ENCODE measurements around the gene RNF113B.

DNA sequence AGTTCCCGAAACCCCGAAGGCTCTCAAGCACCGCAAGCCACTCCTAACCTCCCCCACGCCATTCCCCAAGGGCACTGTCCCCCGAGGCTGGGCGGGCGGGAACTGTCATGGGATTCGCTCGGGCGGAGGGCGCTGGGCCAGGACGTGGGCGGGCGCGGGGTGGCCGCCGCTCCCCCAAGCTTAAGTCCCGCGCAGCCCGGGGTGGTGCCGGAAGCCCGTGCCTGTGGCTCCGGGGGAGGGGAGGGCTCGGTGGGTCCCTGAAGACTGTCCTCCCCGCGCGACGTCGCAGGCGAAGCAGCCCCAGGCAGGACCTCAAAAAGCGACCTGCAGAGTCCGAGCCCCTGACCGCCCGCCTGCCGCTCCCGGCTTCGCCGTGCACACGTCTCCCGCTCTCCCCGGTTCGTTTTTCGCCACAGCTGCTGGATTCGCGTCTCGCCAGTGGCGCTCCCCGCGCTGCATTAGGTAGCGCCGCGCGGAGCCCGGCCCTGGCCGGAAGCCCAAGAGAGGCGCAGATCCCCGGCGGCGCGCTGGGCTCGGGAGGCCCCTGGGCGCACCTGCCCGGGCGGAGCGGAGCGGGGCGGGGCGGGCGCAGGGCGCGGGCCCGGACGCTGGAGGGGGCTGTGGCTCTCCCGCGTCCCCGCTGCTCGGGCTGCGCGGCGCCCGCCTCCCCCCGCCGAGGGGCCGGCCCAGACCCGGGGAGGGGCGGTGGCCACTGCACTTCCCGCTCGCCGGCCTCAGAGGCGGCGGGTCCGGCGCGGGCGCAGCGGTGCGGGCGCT lies 34.5 kb downstream of the RNF113B start, which contains the start of gene FARP1:
- TF ChIP-seq, protein P1, sequence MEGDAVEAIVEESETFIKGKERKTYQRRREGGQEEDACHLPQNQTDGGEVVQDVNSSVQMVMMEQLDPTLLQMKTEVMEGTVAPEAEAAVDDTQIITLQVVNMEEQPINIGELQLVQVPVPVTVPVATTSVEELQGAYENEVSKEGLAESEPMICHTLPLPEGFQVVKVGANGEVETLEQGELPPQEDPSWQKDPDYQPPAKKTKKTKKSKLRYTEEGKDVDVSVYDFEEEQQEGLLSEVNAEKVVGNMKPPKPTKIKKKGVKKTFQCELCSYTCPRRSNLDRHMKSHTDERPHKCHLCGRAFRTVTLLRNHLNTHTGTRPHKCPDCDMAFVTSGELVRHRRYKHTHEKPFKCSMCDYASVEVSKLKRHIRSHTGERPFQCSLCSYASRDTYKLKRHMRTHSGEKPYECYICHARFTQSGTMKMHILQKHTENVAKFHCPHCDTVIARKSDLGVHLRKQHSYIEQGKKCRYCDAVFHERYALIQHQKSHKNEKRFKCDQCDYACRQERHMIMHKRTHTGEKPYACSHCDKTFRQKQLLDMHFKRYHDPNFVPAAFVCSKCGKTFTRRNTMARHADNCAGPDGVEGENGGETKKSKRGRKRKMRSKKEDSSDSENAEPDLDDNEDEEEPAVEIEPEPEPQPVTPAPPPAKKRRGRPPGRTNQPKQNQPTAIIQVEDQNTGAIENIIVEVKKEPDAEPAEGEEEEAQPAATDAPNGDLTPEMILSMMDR (IDR thresholded peaks at IDR 0.05; ENCODE audit: low read depth, low read length, missing input control), result peak; percentile 67
- TF ChIP-seq RXRA (IDR thresholded peaks at IDR 0.05) (no peak), SP1 (IDR thresholded peaks at IDR 0.05) (no peak), GABPA (IDR thresholded peaks at IDR 0.05 in 1 of 2, conservative IDR thresholded peaks at IDR 0.05 in 1 of 2) (no peak), TAF1 (conservative IDR thresholded peaks at IDR 0.05) (no peak), JUND (IDR thresholded peaks at IDR 0.05) (no peak), RAD21 (IDR thresholded peaks at IDR 0.05) (no peak), YY1 (IDR thresholded peaks at IDR 0.05) (no peak)
- TF ChIP-seq, protein P2, sequence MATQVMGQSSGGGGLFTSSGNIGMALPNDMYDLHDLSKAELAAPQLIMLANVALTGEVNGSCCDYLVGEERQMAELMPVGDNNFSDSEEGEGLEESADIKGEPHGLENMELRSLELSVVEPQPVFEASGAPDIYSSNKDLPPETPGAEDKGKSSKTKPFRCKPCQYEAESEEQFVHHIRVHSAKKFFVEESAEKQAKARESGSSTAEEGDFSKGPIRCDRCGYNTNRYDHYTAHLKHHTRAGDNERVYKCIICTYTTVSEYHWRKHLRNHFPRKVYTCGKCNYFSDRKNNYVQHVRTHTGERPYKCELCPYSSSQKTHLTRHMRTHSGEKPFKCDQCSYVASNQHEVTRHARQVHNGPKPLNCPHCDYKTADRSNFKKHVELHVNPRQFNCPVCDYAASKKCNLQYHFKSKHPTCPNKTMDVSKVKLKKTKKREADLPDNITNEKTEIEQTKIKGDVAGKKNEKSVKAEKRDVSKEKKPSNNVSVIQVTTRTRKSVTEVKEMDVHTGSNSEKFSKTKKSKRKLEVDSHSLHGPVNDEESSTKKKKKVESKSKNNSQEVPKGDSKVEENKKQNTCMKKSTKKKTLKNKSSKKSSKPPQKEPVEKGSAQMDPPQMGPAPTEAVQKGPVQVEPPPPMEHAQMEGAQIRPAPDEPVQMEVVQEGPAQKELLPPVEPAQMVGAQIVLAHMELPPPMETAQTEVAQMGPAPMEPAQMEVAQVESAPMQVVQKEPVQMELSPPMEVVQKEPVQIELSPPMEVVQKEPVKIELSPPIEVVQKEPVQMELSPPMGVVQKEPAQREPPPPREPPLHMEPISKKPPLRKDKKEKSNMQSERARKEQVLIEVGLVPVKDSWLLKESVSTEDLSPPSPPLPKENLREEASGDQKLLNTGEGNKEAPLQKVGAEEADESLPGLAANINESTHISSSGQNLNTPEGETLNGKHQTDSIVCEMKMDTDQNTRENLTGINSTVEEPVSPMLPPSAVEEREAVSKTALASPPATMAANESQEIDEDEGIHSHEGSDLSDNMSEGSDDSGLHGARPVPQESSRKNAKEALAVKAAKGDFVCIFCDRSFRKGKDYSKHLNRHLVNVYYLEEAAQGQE (IDR thresholded peaks at IDR 0.05), result no peak
- TF ChIP-seq, protein P3, sequence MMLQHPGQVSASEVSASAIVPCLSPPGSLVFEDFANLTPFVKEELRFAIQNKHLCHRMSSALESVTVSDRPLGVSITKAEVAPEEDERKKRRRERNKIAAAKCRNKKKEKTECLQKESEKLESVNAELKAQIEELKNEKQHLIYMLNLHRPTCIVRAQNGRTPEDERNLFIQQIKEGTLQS (IDR thresholded peaks at IDR 0.05), result no peak
